CD4-positive, alpha-beta T cell treated with Interferon gamma for 1 hour (primary cell): ENCODE data around the gene SUSD1.
"Not testable (repeated sequence)": the region's sequence is repeated elsewhere in the genome, so short reads cannot be mapped to it uniquely, and the experiment has no call there.

Experiments
- DNase-seq: peaks from one replicate; pipeline ENCODE4 v3.0.0-alpha.2; 2020

Gene SUSD1

GRCh38 chr9:112174965-112175795 is at the start of gene SUSD1:
TSS of gene SUSD1 (minus strand) at chr9:112175297. CDS start at chr9:112175235, 62 bp downstream.
- peak; percentile 42 for DNase-seq

- no peak for DNase-seq
Measured at GRCh38 chr9:112224401-112225289, 49.5 kb upstream of the SUSD1 start.

GRCh38 chr9:112218908-112219307 is 43.8 kb upstream of the SUSD1 start:
- no peak for DNase-seq

DNA sequence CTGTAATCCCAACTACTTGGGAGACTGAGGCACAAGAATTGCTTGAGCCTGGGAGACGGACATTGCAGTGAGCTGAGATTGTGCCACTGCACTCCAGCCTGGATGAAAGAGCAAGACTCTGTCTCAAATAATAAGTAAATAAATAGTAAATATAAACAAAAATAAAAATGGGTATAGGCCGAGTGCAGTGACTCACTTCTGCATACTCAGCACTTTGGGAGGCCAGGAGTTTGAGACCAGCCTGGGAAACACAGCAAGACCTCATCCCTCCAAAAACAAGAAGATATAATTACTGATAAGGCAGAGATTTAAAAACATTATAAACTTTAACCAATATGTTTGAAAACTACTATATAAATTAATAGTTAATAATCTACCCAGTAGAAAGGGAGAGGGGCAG is 37.8 kb upstream of the SUSD1 start:
- no peak for DNase-seq

GRCh38 chr9:112207451-112207850 is 32.4 kb upstream of the SUSD1 start:
- DNase-seq, result no peak

DNA sequence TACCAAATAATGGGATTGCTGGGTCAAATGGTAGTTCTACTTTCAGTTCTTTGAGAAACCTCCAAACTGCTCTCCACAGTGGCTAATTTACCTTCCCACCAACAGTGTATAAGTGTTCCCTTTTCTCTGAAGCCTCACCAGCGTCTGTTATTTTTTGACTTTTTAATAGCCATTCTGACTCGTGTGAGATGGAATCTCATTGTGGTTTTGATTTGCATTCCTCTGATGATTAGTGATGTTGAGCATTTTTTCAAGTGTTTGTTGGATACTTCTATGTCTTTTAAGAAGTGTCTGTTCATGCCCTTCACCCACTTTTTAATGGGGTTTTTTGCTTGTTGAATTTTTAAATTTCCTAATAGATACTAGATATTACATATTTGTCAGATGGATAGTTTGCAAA is 28.4 kb upstream of the SUSD1 start:
- no peak for DNase-seq

DNA sequence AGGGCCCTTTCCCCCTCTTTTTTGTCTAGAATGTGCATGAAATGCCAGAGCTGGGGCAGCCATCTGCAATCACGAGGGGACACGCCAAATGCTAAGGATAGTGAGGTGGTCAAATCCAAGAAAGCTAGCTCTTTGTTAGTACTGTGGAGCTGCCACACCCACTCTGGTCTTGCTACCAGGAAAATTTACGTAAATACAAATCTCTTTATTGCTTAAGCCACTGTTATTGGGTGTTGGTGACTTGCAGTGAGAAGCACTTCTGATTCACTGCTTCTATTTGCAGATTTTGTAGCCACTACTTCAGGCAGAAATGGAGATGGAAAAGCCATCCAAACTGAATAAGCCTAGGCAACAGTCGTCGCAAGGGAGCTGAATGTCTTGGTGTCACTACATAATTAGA is 25.6 kb upstream of the SUSD1 start:
- no peak for DNase-seq

GRCh38 chr9:112198646-112199045 is 23.5 kb upstream of the SUSD1 start:
- DNase-seq, result no peak

DNA sequence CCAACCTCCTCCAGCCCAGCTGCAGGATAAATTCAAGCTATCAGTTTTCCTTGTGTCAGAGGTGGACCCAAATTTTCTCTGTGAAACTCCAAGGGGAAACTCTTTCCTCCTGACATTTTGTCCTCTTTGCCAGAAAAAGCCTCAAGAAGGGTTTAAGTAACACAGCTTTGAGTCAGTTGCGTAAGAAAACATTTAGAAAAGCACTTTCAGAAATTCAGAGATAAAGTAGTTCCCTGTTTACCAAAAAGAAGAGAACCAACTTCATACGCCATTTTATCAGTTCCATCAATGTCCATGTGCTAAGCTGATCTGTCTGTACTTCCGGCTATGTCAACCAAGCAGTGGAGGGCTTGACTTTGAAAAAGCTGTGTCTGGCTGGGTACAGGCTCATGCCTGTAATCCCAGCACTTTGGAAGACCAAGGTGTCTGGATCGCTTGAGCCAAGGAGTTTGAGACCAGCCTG is 19.9 kb upstream of the SUSD1 start:
- DNase-seq, result no peak

GRCh38 chr9:112193572-112194288 is 18.6 kb upstream of the SUSD1 start:
- no peak for DNase-seq

- DNase-seq, result not testable (repeated sequence)
Measured at GRCh38 chr9:112190320-112190719, 15.2 kb upstream of the SUSD1 start.

DNA sequence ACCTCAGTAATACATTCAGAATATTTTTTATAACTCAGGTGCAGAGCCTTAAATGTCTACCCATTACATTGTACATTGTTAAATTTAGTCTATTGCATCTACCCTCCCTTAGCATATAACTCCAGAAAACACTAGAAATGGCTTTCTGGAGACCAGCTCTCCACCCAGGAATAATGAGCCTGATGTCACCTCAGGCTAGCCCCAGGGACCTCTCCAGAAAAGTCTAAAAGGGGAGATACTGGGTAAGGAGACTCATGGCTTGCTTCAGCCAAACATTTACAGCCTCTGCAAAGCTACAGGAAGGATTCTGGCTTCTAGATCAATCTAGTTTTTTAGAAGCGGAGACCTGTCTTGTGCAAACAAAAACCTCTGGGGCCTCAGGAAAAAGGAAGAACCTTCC is 13.8 kb upstream of the SUSD1 start:
- DNase-seq, result no peak

DNA sequence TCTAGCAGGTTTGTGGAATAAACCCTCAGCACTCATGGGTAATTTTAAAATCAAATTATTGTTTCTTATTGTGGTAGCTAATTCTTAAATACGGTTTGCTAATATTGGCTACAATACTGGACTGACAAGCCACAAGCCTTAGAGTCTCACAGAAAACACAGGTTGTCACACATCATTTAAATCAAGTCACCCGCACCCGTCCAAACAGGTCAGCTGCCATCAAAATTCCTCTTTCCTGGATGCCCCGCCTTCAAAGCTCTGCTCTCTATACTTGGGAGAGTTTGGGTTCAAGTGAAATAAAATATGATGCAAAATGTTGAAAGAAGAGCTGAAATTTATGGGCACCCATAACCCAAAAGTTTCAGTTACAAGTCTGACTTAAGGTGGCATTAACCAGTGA is 12.3 kb upstream of the SUSD1 start:
- no peak for DNase-seq

DNA sequence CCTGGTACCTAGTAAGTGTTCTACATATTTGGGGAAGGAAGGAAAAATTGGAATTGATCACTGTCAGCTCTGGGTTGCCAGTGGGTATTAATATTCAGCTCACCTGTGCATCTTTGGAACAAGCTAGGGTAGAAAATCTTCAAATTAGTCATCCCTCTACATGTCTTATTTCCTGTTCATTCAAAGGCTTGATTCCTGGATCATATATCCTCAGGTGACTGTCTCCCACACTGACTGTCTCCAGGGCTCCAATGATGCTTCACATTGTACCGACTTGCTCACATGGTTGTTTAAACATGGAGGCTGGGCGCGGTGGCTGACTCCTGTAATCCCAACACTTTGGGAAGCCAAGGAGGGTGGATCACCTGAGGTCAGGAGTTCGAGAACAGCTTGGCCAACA is 11.6 kb upstream of the SUSD1 start:
- no peak for DNase-seq

DNA sequence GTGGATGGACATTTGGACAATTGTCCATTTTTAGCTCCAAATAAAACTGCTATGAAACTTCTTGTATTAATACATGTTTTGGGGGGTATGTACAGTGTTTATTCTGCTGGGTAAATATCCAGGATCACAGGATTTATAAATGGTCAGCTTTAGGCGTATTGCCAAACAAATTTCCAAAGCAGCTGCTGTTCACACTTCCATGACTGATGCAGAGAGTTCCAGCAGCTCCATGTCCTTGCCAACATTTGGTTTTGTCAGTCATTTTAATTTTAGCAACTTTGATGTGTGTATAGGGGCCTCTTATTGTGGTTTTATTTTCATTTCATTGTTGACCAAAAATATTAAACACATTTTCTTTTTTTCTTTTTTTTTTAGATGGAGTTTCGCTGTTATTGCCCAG is 9.8 kb upstream of the SUSD1 start:
- no peak for DNase-seq

DNA sequence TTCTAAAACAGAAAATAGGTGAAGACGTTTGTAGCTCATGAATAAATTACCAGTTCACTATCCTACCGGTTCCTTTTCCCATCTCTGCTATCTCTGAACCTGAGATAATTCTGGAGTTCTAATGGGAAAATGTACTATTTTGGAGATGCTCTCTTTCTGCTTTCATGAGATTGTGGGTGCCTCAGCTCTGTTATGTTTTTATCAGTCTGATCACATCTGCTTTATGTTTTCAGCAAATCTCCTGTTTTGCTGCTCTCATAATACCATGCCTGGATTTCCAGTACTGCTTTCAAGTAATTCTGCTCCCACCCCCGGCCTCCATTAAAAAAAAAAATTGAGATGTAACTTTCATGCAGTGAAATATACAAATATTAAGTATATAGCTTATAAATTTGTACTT is 9.1 kb upstream of the SUSD1 start:
- no peak for DNase-seq

- DNase-seq, result peak; percentile 31
Measured at GRCh38 chr9:112180387-112180881, 5.3 kb upstream of the SUSD1 start.

DNA sequence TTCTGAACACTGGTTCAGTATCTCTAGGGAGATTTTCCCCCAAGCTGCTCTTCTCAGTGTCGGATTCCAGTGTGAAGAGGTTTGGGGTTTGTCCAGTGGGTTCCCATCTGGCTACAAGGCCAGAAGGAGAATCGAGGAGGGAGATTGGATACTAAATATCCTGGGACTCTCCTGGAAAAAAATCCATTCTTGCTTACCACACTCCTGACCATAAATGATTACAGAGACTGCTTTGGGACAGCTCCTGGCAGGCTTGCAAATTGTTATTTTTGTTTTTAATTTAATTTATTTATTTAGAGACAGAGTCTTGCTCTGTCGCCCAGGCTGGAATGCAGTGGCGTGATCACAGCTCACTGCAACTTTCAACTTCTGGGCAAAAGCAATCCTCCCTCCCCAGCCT is 4.7 kb upstream of the SUSD1 start:
- DNase-seq, result no peak

DNA sequence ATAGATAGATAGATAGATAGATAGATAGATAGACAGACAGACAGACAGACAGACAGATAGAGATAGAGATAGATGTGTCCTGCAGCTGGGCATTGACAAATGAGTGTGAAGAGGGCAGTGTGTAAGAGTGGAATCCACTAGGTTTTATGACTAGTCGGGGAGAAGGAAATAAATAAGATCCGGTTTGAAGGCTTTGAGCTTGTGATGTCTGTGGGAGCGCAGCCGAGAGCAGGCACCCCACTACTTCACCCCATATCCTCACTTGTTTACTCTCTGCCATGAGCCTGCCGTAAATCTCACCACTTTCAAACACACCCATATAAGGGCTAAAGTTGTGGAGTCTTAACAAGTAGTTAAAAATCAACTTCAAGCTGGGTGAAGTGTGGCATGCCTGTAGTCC is 1.4 kb upstream of the SUSD1 start:
- DNase-seq, result peak; percentile 12

DNA sequence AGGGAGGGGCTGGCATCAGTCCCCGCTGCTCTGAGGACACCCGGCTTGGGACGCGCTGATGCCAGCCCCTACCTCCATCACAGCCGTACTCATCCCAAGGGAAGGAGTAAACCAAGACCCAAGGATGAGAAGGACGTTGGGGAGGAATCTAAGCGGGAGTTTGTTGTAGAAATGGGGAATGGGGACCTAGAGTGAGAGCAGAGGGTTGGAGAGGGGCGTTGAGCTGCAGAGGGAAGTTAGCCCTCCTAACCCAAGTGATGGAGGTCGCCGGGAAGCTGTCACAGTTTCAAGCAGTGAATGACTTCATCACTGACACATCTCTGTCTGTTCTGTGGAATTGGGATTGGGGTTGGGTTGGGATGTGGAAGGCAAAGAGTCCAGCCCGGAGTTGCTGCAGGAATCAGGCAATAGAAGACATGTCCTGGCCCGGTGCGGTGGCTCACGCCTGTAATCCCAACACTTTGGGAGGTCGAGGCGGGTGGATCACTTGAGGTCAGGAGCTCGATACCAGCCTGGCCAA is 759 bp upstream of the SUSD1 start:
- no peak for DNase-seq

- DNase-seq, result peak; percentile 79
Measured at GRCh38 chr9:112174222-112174964, 704 bp downstream of the SUSD1 start.
